Measurements from ENCODE around the gene PERM1. TPM values are rescaled to one million over a fixed set of nuclear protein-coding genes. Genes with fewer than 3 reads are reported as not detected.
A peak's percentile ranks its signal among the peaks of the same experiment; 100 is the strongest.

The PERM1 gene
- total and polyA plus RNA-seq, 2 of the 13 experiments (the other 11 are each of a cell fraction or from before 2014, with no cell fraction given), result 0.04 to 0.29 TPM

DNA sequence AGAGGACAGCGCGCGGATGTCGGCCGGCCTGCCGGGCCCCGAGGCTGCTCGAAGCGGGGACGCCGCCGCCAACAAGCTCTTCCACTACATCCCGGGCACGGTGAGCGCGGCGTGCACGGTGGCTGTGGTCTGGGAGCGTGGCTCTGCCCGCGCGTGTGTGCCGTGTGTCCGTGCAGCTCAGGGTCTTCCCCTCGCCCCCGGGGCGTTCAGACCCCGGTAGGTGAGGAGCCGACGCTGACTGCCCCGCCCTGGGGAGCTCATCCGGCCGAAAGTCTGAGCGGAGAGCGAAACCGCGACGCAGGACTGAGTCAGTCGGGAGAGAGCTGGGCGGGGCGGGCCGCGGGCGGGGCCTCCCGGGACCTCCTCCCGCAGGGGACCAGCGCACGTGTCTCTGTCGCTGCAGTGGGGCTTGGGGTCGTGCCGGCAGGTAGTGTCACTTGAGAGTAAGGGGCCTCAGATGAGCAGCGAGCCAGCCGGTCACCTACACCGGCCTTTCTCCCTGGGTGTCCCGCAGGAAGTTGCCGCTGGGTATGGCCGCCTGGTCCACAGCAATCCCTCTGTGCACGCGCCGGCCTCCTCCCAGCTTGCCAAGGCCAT is 15.1 kb downstream of the PERM1 start:
- POLR2A ChIA-PET, result interaction anchor here (0.7 to 2.7 kb wide), 8 partner anchors 9 to 93 kb away, joined by 3 to 11 read pairs (median 3); partner anchors contain the start of gene PERM1
- H3K9ac ChIP-seq (ENCODE audit: insufficient read depth, low read depth, low read length), result peak overlapping the region; percentile 64
- in situ Hi-C loops (cut with HindIII; ENCODE audit: extremely low pct_ligation_motif_present, low pct_unique_long_range_greater_than_20kb), result no loop called here
- TF ChIP-seq TBX2 (CRISPR knock-in tag; IDR thresholded peaks at IDR 0.05; ENCODE audit: borderline replicate concordance) (peak; percentile 77), HDAC2 (CRISPR knock-in tag; IDR thresholded peaks at IDR 0.05) (no peak), ZNF33A (CRISPR knock-in tag; IDR thresholded peaks at IDR 0.05; ENCODE audit: borderline replicate concordance) (no peak), BRD4 (CRISPR knock-in tag; IDR thresholded peaks at IDR 0.05) (0 out of 2 replicates have a peak, but pooled peaks have one; percentile 47), SMAD3 (CRISPR knock-in tag; IDR thresholded peaks at IDR 0.05) (0 out of 2 replicates have a peak, but pooled peaks have one; percentile 18), HNRNPLL (IDR thresholded peaks at IDR 0.05; ENCODE audit: low read depth, low read length, poor library complexity, severe bottlenecking) (peak; percentile 42), ZNF333 (CRISPR knock-in tag; IDR thresholded peaks at IDR 0.05; ENCODE audit: borderline replicate concordance) (0 out of 2 replicates have a peak, but pooled peaks have one; percentile 51), SOX13 (IDR thresholded peaks at IDR 0.05) (no peak), SOX13 (CRISPR knock-in tag; conservative IDR thresholded peaks at IDR 0.05 in 1 of 2, IDR thresholded peaks at IDR 0.05 in 1 of 2) (peak in 1 of 2 experiments; percentile 16; a peak in 1 of 4 replicates), ZNF687 (CRISPR knock-in tag; IDR thresholded peaks at IDR 0.05) (peak; percentile 88), ZNF317 (CRISPR knock-in tag; IDR thresholded peaks at IDR 0.05) (no peak), RFXAP (CRISPR knock-in tag; IDR thresholded peaks at IDR 0.05; ENCODE audit: borderline replicate concordance) (no peak), TEAD2 (CRISPR knock-in tag; IDR thresholded peaks at IDR 0.05) (0 out of 2 replicates have a peak, but pooled peaks have one; percentile 18), ZFX (CRISPR knock-in tag; IDR thresholded peaks at IDR 0.05; ENCODE audit: low read depth) (peak; percentile 77), ZNF878 (CRISPR knock-in tag; IDR thresholded peaks at IDR 0.05) (peak; percentile 52; the same call in 1 of the 2 replicates), ZNF772 (CRISPR knock-in tag; IDR thresholded peaks at IDR 0.05) (peak; percentile 14; the same call in 1 of the 2 replicates)
- TF ChIP-seq, protein P1, sequence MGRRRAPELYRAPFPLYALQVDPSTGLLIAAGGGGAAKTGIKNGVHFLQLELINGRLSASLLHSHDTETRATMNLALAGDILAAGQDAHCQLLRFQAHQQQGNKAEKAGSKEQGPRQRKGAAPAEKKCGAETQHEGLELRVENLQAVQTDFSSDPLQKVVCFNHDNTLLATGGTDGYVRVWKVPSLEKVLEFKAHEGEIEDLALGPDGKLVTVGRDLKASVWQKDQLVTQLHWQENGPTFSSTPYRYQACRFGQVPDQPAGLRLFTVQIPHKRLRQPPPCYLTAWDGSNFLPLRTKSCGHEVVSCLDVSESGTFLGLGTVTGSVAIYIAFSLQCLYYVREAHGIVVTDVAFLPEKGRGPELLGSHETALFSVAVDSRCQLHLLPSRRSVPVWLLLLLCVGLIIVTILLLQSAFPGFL (CRISPR knock-in tag; IDR thresholded peaks at IDR 0.05), result no peak
- TF ChIP-seq, protein P2, sequence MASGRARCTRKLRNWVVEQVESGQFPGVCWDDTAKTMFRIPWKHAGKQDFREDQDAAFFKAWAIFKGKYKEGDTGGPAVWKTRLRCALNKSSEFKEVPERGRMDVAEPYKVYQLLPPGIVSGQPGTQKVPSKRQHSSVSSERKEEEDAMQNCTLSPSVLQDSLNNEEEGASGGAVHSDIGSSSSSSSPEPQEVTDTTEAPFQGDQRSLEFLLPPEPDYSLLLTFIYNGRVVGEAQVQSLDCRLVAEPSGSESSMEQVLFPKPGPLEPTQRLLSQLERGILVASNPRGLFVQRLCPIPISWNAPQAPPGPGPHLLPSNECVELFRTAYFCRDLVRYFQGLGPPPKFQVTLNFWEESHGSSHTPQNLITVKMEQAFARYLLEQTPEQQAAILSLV (CRISPR knock-in tag; IDR thresholded peaks at IDR 0.05; ENCODE audit: borderline replicate concordance), result no peak

More for the DNA sequence above, 15.1 kb downstream of the PERM1 start:
- H3K27me3 ChIP-seq (ENCODE audit: control insufficient read depth in 1 of 2, insufficient read depth in 2 of 2, low read length in 2 of 2), result no peaks in the 10 kb centered on the region; a peak in 1 of 5 replicates
- FAIRE-seq (no peak), ATAC-seq (peak; percentile 76), DNase-seq (ENCODE audit: low spot score) (peak; percentile 31)
- H3K36me3 ChIP-seq (replicated peaks in 1 of 2; ENCODE audit: control insufficient read depth in 1 of 2, insufficient read depth in 2 of 2, low read length in 2 of 2), result peaks cover 0 to 6% of the 10 kb centered on the region in 2 experiments; a peak in 1 of 5 replicates
- H2AFZ ChIP-seq (ENCODE audit: low read length), result no peak overlapping the region
- H3K4me2 ChIP-seq (ENCODE audit: low read depth, low read length), result peak overlapping the region; percentile 78
- CTCF ChIA-PET (ENCODE audit: low intra/inter-chr PET ratio, low total read pairs), result no interaction called here
- WGBS (ENCODE audit: low lambda C conversion rate), result no CpG with 5 or more reads among the region's 60 CpGs
- peak overlapping the region; percentile 47 to 82 (median 77); a peak in 5 of 6 replicates for H3K4me3 ChIP-seq (replicated peaks in 1 of 3; ENCODE audit: insufficient read depth in 1 of 3, low read depth in 2 of 3, low read length in 3 of 3)
- no TSS peak for BruUV-seq (replicated peaks)
- intact Hi-C loops (cut with micrococcal nuclease; ENCODE audit: unreplicated experiment), result no loop called here
- H3K9me3 ChIP-seq (ENCODE audit: low read length), result no peaks in the 10 kb centered on the region
- no peaks in the 10 kb centered on the region for H4K20me1 ChIP-seq (ENCODE audit: insufficient read depth, low read length)
- H3K4me1 ChIP-seq (ENCODE audit: insufficient read depth, low read length), result peaks cover 24% of the 10 kb centered on the region
- H3K27ac ChIP-seq (ENCODE audit: extremely low read length, insufficient read depth, low read length), result no peak overlapping the region
- H3K79me2 ChIP-seq (ENCODE audit: insufficient read depth, low read length), result no peaks in the 10 kb centered on the region
